Neural crest cell (in vitro differentiated cells): ENCODE data around the gene ZBTB12. TPM values are rescaled to one million over a fixed set of nuclear protein-coding genes. Genes with fewer than 3 reads are reported as not detected.
A peak's percentile ranks its signal among the peaks of the same experiment; 100 is the strongest.
"Not testable (repeated sequence)": the region's sequence is repeated elsewhere in the genome, so short reads cannot be mapped to it uniquely, and the experiment has no call there.

ENCODE experiments used
- DNase-seq: peaks from one replicate; pipeline ENCODE4 v3.0.0; 2021; ENCODE audit warnings: low read depth, mixed read lengths, low spot score
- H3K27ac Mint-ChIP-seq: one replicate; pipeline ENCODE4 v1.8.0; 2021; ENCODE audit warnings: mild to moderate bottlenecking, mixed read lengths; ENCODE audit not compliant: unreplicated experiment
- H3K27me3 Mint-ChIP-seq: 2 replicates; pipeline ENCODE4 v1.8.0; 2021; ENCODE audit warnings: low read depth, mild to moderate bottlenecking, mixed read lengths
- H3K36me3 Mint-ChIP-seq: 2 replicates; pipeline ENCODE4 v1.8.0; 2021; ENCODE audit warnings: low read depth, mild to moderate bottlenecking, mixed read lengths
- H3K4me1 Mint-ChIP-seq: 2 replicates; pipeline ENCODE4 v1.8.0; 2021; ENCODE audit warnings: mixed read lengths
- H3K4me3 Mint-ChIP-seq: one replicate; pipeline ENCODE4 v1.8.0; 2021; ENCODE audit warnings: mild to moderate bottlenecking, mixed read lengths
- H3K9me3 Mint-ChIP-seq: 2 replicates; pipeline ENCODE4 v1.8.0; 2021; ENCODE audit warnings: mixed read lengths
- CTCF ChIP-seq: fragments of 200-600 bp; sonication (generic); conservative IDR thresholded peaks from 2 replicates; pipeline ENCODE4 v1.5.0; 2021; ENCODE audit warnings: antibody characterized with exemption, mild to moderate bottlenecking
- total RNA-seq: library from RNA; stranded (reverse); gene quantifications from 2 replicates; pipeline ENCODE4 v1.2.1, GENCODE V29; 2021

Gene ZBTB12
- total RNA-seq, 1 donor from 2014 or later: 60.8 TPM

DNA sequence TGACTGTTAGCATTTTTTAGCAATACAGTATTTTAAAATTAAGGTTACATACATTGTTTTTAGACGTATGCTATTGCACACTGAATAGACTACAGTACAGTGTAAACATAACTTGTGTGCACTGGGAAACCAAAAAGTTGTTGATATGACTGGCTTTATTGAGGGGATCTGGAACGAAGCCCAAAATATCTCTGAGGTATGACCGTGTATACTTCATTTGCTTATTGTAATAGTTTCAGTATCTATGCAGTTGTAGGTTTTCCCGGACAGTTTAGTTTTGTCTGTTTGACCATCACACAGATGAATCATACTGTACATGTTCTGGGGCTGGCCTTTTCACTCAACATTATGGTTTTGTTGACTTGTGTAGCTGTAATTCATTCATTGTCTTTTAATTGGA, 6.9 kb upstream of the ZBTB12 start:
- Mint-ChIP-seq H3K9me3 (no peaks in the 10 kb centered on the region), H3K36me3 (no peaks in the 10 kb centered on the region), H3K27ac (no peak overlapping the region), H3K4me3 (peak overlapping the region; percentile 3), H3K4me1 (peaks cover 6% of the 10 kb centered on the region), H3K27me3 (peaks cover 11% of the 10 kb centered on the region)
- no peak for TF ChIP-seq CTCF
- no peak for DNase-seq

GRCh38 chr6:31908255-31908654, 6.4 kb upstream of the ZBTB12 start:
- peak overlapping the region; percentile 3 for H3K4me3 Mint-ChIP-seq
- H3K4me1 Mint-ChIP-seq, H3K36me3 Mint-ChIP-seq, DNase-seq, H3K27ac Mint-ChIP-seq, H3K9me3 Mint-ChIP-seq: not testable (repeated sequence)
- peaks cover 11% of the 10 kb centered on the region for H3K27me3 Mint-ChIP-seq

DNA sequence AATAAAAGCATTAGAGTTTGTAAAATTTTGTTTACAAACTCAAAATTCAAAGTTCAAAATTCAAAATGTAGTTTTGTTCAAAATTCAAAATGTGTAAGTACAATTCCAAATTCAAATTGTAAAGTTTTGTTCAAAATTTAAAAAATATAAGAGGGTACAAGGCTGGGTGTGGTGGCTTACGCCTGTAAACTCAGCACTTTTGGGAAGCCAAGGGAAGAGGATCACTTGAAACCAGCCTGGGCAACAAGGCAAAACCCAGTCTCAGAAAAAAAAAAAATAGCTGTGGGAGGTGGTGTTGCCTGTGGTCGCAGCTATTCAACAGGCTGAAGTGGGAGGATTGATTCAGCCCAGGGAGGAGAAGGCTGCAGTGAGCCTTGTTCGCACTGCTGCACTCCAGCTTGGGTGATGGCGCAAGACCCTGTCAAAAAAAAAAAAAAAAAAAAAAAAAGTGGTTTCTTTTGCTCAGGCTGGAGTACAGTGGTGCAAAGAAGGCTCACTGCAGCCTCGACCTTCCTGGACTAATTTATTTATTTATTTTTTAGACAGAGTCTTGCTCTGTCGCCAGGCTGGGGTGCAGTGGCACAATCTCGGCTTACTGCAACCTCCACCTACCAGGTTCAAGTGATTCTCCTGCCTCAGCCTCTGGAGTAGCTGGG, 5.4 kb upstream of the ZBTB12 start:
- Mint-ChIP-seq H3K36me3 (no peaks in the 10 kb centered on the region), H3K4me1 (peaks cover 15% of the 10 kb centered on the region), H3K27ac (no peak overlapping the region), H3K9me3 (no peaks in the 10 kb centered on the region), H3K4me3 (no peak overlapping the region), H3K27me3 (peaks cover 14% of the 10 kb centered on the region)
- no peak for DNase-seq
- TF ChIP-seq CTCF: no peak

- H3K27ac Mint-ChIP-seq, H3K4me3 Mint-ChIP-seq, H3K9me3 Mint-ChIP-seq, H3K36me3 Mint-ChIP-seq, DNase-seq: not testable (repeated sequence)
- peaks cover 14% of the 10 kb centered on the region for H3K27me3 Mint-ChIP-seq
- H3K4me1 Mint-ChIP-seq: peaks cover 16% of the 10 kb centered on the region
Measured at GRCh38 chr6:31906727-31907126, 4.8 kb upstream of the ZBTB12 start.

- TF ChIP-seq CTCF: no peak
- H3K4me3 Mint-ChIP-seq: no peak overlapping the region
- H3K4me1 Mint-ChIP-seq: peaks cover 16% of the 10 kb centered on the region
- H3K9me3 Mint-ChIP-seq: no peaks in the 10 kb centered on the region
- no peak for DNase-seq
- peaks cover 14% of the 10 kb centered on the region for H3K27me3 Mint-ChIP-seq
- H3K36me3 Mint-ChIP-seq: no peaks in the 10 kb centered on the region
- H3K27ac Mint-ChIP-seq: no peak overlapping the region
Measured at GRCh38 chr6:31906122-31906521, 4.2 kb upstream of the ZBTB12 start.

GRCh38 chr6:31905041-31905440, 3.2 kb upstream of the ZBTB12 start:
- H3K36me3 Mint-ChIP-seq: no peaks in the 10 kb centered on the region
- no peaks in the 10 kb centered on the region for H3K9me3 Mint-ChIP-seq
- DNase-seq: no peak
- peak overlapping the region; percentile 72 for H3K4me3 Mint-ChIP-seq
- no peak for TF ChIP-seq CTCF
- H3K27me3 Mint-ChIP-seq: peaks cover 14% of the 10 kb centered on the region
- H3K27ac Mint-ChIP-seq: no peak overlapping the region
- peaks cover 16% of the 10 kb centered on the region for H3K4me1 Mint-ChIP-seq
